Muscle layer of colon (tissue), 2 donors: Measurements from ENCODE around the gene NPIPA7.
"Not testable (repeated sequence)": the region's sequence is repeated elsewhere in the genome, so short reads cannot be mapped to it uniquely, and the experiment has no call there.

Experiments
- H3K27ac ChIP-seq: one replicate; pipeline ENCODE4 v1.7.0; 2013; ENCODE audit warnings: low read depth, mild to moderate bottlenecking, low read length, moderate library complexity
- H3K27me3 ChIP-seq, 2 donors: one replicate each; pipeline ENCODE4 v1.7.0; 2013; ENCODE audit warnings: low read length in 2 of 2, mild to moderate bottlenecking in 2 of 2; ENCODE audit not compliant: insufficient read depth in 2 of 2, control insufficient read depth in 1 of 2
- H3K36me3 ChIP-seq: one replicate; pipeline ENCODE4 v1.7.0; 2013; ENCODE audit warnings: mild to moderate bottlenecking, low read length; ENCODE audit not compliant: insufficient read depth
- H3K4me1 ChIP-seq: one replicate; pipeline ENCODE4 v1.7.0; 2013; ENCODE audit warnings: mild to moderate bottlenecking, low read length; ENCODE audit not compliant: insufficient read depth
- H3K4me3 ChIP-seq, 2 donors: one replicate each; pipeline ENCODE4 v1.7.0; 2013; ENCODE audit warnings: low read length in 2 of 2, low read depth in 1 of 2, mild to moderate bottlenecking in 1 of 2, moderate library complexity in 1 of 2
- H3K9ac ChIP-seq: one replicate; pipeline ENCODE4 v1.7.0; 2013; ENCODE audit warnings: low read length
- H3K9me3 ChIP-seq: one replicate; pipeline ENCODE4 v1.7.0; 2013; ENCODE audit warnings: mild to moderate bottlenecking, low read length
- donor health status: abdominal sarcoma.
- donor health status: Adenocarcinoma of cecum.

Gene NPIPA7

GRCh38 chr16:16369081-16369856, 9.7 kb upstream of the NPIPA7 start:
- not testable (repeated sequence) for H3K4me1 ChIP-seq, H3K4me3 ChIP-seq

DNA sequence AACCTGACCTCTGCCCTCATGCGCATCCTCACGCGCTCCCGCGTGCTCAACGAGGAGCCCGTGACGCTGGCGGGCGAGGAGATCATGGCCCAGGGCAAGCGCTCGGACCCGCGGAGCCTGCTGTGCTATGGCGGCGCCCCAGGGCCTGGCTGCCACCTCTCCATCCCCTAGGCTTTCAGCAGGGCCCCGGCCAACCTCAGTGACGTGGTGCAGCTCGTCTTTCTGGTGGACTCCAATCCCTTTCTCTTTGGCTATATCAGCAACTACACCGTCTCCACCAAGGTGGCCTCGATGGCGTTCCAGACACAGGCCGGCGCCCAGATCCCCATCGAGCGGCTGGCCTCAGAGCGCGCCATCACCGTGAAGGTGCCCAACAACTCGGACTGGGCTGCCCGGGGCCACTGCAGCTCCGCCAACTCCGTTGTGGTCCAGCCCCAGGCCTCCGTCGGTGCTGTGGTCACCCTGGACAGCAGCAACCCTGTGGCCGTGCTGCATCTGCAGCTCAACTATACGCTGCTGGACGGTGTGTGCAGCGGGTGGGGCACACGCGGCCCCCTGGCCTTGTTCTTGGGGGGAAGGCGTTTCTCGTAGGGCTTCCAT, 7.7 kb upstream of the NPIPA7 start:
- H3K27ac ChIP-seq, H3K27me3 ChIP-seq, H3K4me1 ChIP-seq, H3K4me3 ChIP-seq, H3K36me3 ChIP-seq, H3K9me3 ChIP-seq, H3K9ac ChIP-seq: not testable (repeated sequence)

More at GRCh38 chr16:16369081-16369856, 9.7 kb upstream of the NPIPA7 start:
- not testable (repeated sequence) for H3K36me3 ChIP-seq, H3K27me3 ChIP-seq, H3K9ac ChIP-seq, H3K9me3 ChIP-seq, H3K27ac ChIP-seq

DNA sequence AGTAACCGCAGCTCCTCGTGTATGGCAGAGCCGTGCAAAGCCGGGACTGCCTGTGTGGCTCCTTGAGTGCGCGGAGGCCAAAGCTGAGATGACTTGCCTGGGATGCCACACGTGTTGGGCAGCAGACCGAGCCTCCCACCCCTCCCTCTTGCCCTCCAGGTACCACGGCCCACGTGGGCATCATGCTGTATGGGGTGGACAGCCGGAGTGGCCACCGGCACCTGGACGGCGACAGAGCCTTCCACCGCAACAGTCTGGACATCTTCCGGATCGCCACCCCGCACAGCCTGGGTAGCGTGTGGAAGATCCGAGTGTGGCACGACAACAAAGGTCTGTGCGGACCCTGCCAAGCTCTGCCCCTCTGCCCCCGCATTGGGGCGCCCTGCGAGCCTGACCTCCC, 4.7 kb upstream of the NPIPA7 start:
- not testable (repeated sequence) for H3K9me3 ChIP-seq, H3K27me3 ChIP-seq, H3K36me3 ChIP-seq, H3K4me3 ChIP-seq, H3K27ac ChIP-seq, H3K4me1 ChIP-seq, H3K9ac ChIP-seq

DNA sequence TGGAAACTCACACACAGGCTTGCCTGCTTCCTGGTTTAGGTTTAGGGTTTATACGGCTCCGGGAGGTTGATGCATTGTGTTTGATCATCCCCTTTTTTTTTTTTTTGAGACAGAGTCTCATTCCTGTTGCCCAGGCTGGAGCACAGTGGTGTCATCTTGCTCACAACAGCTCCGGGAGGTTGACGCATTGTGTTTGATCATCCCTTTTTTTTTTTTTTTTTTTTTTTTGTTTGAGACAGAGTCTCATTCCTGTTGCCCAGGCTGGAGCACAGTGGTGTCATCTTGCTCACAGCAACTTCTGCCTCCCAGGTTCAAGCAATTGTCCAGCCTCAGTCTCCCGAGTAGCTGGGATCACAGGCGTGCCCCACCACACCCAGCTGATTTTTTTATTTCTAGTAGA, 20.7 kb downstream of the NPIPA7 start:
- not testable (repeated sequence) for H3K9me3 ChIP-seq, H3K36me3 ChIP-seq, H3K4me1 ChIP-seq, H3K9ac ChIP-seq, H3K27ac ChIP-seq, H3K27me3 ChIP-seq, H3K4me3 ChIP-seq

- H3K36me3 ChIP-seq, H3K27ac ChIP-seq, H3K4me3 ChIP-seq, H3K27me3 ChIP-seq, H3K9me3 ChIP-seq, H3K4me1 ChIP-seq, H3K9ac ChIP-seq: not testable (repeated sequence)
These were observed 23.4 kb downstream of the NPIPA7 start for GRCh38 chr16:16402333-16402732.

DNA sequence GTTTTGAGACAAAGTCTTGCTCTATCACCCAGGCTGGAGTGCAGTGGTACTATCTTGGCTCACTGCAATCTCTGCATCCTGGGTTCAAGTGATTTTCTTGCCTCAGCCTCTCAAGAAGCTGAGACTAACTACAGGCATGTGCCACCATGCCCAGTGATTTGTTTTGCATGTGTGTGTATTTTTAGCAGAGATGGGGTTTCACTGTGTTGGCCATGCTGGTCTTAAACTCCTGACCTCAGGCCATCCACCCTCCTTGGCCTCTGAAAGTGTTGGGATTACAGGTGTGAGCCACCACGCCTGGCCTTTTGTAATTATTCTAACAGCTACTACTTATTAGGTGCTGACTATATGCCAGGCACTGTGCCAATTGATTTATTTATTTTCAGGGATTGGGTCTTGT, 25.3 kb downstream of the NPIPA7 start:
- not testable (repeated sequence) for H3K4me1 ChIP-seq

GRCh38 chr16:16405421-16405820, 26.5 kb downstream of the NPIPA7 start:
- H3K4me1 ChIP-seq, H3K27me3 ChIP-seq, H3K4me3 ChIP-seq, H3K9me3 ChIP-seq, H3K9ac ChIP-seq, H3K27ac ChIP-seq, H3K36me3 ChIP-seq: not testable (repeated sequence)

More for the DNA sequence above, 25.3 kb downstream of the NPIPA7 start:
- not testable (repeated sequence) for H3K36me3 ChIP-seq, H3K9ac ChIP-seq, H3K27me3 ChIP-seq, H3K27ac ChIP-seq, H3K4me3 ChIP-seq, H3K9me3 ChIP-seq

- not testable (repeated sequence) for H3K9ac ChIP-seq
These were observed 29.5 kb downstream of the NPIPA7 start for GRCh38 chr16:16408430-16408829.

DNA sequence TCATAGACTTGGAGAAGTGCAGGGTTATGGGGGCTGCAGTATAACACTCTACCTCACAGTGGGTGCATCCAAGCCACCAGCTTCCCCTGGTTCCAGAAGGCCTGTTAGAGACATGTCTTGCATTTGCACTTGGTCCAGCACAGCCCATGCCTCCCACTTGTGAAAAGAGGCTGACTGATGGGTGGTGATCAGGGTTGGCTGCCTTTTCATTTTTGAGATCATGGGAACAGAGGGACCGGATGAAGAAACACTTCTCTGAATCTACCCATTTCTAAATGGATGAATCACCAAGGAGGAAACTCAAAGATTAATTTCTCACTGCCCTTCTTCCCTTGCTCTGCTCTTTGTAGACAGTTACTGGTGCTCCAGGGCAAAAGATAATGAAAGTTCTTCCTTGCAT, 34.8 kb downstream of the NPIPA7 start:
- not testable (repeated sequence) for H3K27me3 ChIP-seq, H3K4me1 ChIP-seq, H3K4me3 ChIP-seq, H3K27ac ChIP-seq, H3K36me3 ChIP-seq, H3K9me3 ChIP-seq, H3K9ac ChIP-seq

More at GRCh38 chr16:16408430-16408829, 29.5 kb downstream of the NPIPA7 start:
- not testable (repeated sequence) for H3K36me3 ChIP-seq, H3K4me1 ChIP-seq, H3K27ac ChIP-seq, H3K4me3 ChIP-seq, H3K27me3 ChIP-seq, H3K9me3 ChIP-seq

DNA sequence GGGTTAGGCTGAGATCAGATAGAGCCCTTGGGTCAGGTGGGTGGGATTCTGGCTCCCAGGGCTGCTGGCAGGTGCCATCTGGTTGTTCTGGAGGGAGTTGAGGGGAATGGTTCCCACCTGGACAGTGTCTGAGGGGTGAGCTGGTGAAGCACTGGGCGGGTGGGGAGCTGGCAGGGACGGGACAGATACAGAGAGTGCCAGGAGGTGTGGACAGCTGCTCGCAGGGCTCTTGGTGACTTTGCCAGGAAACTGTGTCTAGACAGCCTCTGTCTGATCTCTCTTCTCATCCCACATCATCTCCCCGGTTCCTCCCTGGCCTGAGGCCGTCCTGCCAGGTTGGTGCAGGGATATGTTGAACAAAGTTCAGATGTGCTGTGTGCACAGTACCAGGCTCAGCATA, 38.1 kb downstream of the NPIPA7 start:
- H3K4me3 ChIP-seq, H3K27me3 ChIP-seq, H3K4me1 ChIP-seq, H3K27ac ChIP-seq, H3K9me3 ChIP-seq, H3K36me3 ChIP-seq, H3K9ac ChIP-seq: not testable (repeated sequence)

GRCh38 chr16:16417914-16418544, 39.1 kb downstream of the NPIPA7 start:
- H3K36me3 ChIP-seq, H3K27me3 ChIP-seq, H3K4me1 ChIP-seq, H3K4me3 ChIP-seq, H3K27ac ChIP-seq, H3K9me3 ChIP-seq, H3K9ac ChIP-seq: not testable (repeated sequence)

- not testable (repeated sequence) for H3K4me3 ChIP-seq, H3K9me3 ChIP-seq, H3K36me3 ChIP-seq, H3K27me3 ChIP-seq, H3K9ac ChIP-seq, H3K27ac ChIP-seq, H3K4me1 ChIP-seq
These were observed 41.6 kb downstream of the NPIPA7 start for GRCh38 chr16:16420515-16420914.
